GM18870 (cell line): ENCODE data around the gene JAGN1.
A peak's percentile ranks its signal among the peaks of the same experiment; 100 is the strongest.
"Not testable (repeated sequence)": the region's sequence is repeated elsewhere in the genome, so short reads cannot be mapped to it uniquely, and the experiment has no call there.

ENCODE experiments used
- ATAC-seq: cut with Tn5 transposase; IDR thresholded peaks from one replicate; pipeline ENCODE4 v1.9.1; 2021; ENCODE audit warnings: moderate library complexity; ENCODE audit not compliant: unreplicated experiment

JAGN1 gene

GRCh38 chr3:9916734-9917680 lies 26.6 kb downstream of the JAGN1 start, which contains the start of gene IL17RC:
IL17RC (plus strand) TSS chr3:9917098; CDS start chr3:9917316, 218 bp downstream.
- ATAC-seq: no peak

GRCh38 chr3:9917820-9918219 lies 27.4 kb downstream of the JAGN1 start:
- no peak for ATAC-seq

GRCh38 chr3:9918261-9919038 lies 28.0 kb downstream of the JAGN1 start:
- ATAC-seq: no peak

- ATAC-seq: no peak
These were observed 37.7 kb downstream of the JAGN1 start for GRCh38 chr3:9928158-9928557.

GRCh38 chr3:9930804-9931418 lies 40.5 kb downstream of the JAGN1 start:
- no peak for ATAC-seq

- no peak for ATAC-seq
These were observed 42.1 kb downstream of the JAGN1 start for GRCh38 chr3:9932535-9932842.

- ATAC-seq: peak; percentile 43
These were observed 42.6 kb downstream of the JAGN1 start for GRCh38 chr3:9932843-9933560.

- peak; percentile 82 for ATAC-seq
These were observed 43.3 kb downstream of the JAGN1 start, which contains the start of gene CRELD1 for GRCh38 chr3:9933561-9934234. CRELD1 (plus strand) TSS chr3:9933834; CDS start chr3:9934439, 605 bp downstream.

- no peak for ATAC-seq
These were observed 43.8 kb downstream of the JAGN1 start for GRCh38 chr3:9934235-9934621.

- ATAC-seq: no peak
These were observed 44.6 kb downstream of the JAGN1 start for GRCh38 chr3:9934993-9935392.

GRCh38 chr3:9935966-9936510 lies 45.6 kb downstream of the JAGN1 start:
- no peak for ATAC-seq

GRCh38 chr3:9937486-9938238 lies 47.3 kb downstream of the JAGN1 start:
- ATAC-seq: no peak

GRCh38 chr3:9938966-9939365 lies 48.6 kb downstream of the JAGN1 start:
- ATAC-seq: no peak

GRCh38 chr3:9939906-9940305 lies 49.5 kb downstream of the JAGN1 start:
- ATAC-seq: not testable (repeated sequence)

- ATAC-seq: no peak
These were observed 50.3 kb downstream of the JAGN1 start for GRCh38 chr3:9940746-9941145.

GRCh38 chr3:9942164-9942563 lies 51.8 kb downstream of the JAGN1 start:
- no peak for ATAC-seq

- no peak for ATAC-seq
These were observed 52.7 kb downstream of the JAGN1 start for GRCh38 chr3:9942934-9943690.
